GM21786 (cell line): ENCODE measurements around the gene BUD31.
"Not testable (repeated sequence)": the region's sequence is repeated elsewhere in the genome, so short reads cannot be mapped to it uniquely, and the experiment has no call there.

ENCODE experiments used
- ATAC-seq: cut with Tn5 transposase; IDR thresholded peaks from one replicate; pipeline ENCODE4 v1.9.1; 2021; ENCODE audit not compliant: unreplicated experiment

The BUD31 gene

GRCh38 chr7:99397297-99397983 lies 11.3 kb upstream of the BUD31 start:
- ATAC-seq, result no peak

DNA sequence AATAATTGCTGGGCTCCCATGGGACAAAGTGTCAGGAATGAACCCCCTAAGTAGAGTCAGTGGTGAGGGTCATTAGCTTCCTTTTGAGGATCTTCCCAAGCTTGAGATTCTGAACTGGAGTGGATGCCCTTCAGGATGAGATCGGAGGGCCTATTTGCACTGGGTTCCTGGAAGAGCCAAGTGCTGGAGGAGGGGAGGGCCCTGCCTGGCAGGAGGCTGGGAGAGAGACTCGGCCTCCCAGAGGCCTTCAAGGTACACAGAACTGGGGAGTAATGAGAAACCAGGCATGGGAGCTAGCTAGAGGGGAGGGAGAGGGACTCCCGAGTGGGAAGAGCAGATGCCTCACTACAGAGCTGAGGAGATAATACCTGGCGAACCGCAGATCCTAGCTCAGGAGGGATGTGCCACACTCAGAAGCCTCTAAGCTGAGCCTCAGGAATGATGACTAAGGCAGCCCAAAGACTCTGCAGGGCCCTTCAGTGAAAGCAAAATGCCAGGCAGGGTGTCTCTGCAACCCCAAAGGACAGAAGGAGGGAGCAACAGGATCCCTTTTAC lies 9.8 kb upstream of the BUD31 start:
- ATAC-seq, result no peak

DNA sequence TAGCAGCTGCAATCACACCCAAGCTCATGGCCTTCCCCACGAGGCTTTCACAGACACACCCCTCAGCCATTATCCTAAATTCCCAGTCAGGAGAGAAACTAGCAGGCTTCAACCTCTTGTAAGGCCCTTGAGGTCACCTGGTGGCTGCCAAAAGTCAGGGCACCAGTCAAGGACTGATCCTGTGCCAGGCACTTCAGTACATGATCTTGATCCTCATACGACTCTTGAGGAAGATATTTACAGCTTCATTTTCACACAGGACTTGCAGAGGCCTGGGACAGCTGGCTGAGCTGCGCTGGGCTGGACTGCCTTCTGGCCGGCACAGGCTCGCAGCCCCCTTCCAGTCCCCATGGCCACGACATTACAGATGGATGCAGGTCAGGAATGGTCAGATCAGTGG lies 9.2 kb upstream of the BUD31 start:
- no peak for ATAC-seq

DNA sequence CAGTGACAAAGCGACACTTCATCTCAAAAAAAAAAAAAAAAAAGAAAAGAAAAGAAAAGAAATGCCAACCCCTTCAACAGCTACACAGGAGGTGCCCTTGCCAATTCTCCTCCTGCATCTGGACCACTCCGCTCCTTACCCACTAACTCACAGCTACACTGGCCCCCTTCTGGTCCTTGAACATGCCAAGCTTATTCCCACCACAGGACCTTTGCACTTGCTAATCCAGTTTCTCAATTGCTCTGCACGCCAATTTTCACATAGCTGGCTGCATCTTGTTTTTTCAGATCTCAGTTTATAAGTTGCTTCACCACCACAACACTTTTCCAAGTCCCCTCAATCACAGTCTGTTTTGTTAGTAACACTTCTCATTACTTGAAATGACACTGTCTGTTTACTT lies 5.9 kb upstream of the BUD31 start:
- no peak for ATAC-seq

DNA sequence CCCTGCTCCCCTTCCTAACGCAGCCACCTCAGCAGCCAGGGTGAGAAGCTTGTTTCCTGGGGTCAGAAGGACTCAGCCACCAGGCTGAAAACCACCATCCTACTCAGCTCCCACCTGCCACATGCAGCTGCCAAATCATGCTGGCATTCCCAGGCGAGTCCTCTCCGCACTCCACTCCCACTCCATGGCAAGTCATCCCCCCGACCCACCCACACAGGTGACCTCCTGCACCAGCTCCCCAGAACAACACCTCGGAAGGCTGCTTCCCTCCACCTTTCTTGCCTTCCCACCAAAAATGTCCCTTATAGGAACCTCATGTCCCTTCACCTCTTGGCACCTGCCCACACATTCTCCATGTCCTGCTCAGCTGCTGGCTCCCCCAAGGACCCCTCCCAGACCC lies 5.0 kb upstream of the BUD31 start:
- no peak for ATAC-seq

DNA sequence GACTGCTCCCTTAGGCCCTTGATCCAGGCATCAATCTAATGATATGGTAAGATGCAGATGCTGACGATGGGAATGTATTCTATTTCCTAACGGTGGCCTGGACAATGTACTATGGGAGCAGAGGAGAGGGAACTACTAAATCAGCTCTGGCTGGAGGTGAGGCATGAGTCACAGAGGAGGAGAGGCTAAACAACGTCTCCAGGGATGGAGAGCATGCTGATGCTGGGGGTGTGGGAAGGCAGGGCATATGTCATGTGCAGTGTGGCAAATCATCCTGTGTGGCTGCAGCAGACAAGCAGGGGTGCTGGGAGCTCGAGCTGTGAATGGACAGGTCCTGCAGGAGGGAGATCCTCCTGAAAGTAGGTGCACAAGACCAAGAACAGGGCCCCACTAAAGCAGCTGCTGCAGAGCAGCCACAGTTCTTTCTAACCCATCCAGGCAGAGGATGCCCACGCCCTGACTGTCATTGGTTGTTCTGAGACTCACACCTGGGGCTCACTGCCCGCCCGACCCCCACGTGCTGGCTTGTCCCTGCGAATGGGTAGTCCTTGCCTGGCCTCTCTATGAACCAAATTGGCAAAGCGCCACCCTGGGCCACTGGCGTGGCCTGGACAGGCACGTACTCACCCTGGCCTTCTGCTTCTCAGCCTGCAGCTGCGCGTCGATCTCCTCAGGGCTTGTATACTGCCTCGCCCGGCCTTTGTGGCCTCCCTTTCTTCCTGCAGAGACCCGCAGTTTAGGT lies 4.4 kb upstream of the BUD31 start:
- ATAC-seq, result no peak

DNA sequence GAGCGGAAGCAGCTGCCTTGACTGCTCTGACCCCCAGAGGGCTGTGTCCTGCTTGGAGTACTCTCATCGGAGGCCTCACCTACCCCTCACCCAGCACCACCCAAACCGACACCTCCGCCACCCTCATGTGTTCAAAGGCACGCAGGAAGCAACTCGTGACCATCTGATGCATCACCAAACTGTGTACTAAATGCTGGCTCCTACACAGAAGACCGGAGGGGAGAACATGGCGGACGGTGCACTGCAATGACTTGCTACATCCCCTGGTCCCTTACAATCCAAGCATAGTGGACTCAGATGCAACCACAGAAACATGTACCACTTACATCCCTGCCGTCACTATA lies 3.8 kb upstream of the BUD31 start:
- ATAC-seq, result no peak

- ATAC-seq, result no peak
Observed at GRCh38 chr7:99406557-99406956, 2.2 kb upstream of the BUD31 start.

DNA sequence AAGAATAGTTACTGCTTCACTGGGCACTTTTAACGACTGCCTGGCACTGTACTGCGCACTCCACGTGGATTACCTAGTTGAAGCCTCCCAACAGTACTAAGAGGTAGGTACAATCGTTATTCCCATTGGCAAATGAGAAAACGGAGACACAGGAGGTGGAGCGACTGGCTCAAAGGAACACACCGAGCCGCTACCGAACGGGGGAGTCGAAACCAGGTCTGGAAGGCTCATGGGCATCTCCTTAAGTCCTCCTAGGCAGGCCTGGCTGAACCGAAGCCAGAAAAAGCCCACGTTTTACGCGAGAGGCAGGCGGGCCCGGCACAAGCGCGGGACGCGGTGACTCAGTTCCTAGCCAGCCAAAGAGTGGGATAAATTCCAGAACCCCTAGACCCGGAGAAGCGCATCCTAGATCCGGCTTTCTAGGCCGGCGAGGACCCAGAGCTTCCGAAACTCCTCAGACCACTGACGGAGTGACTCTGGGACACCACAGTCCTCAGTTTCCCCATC lies 844 bp upstream of the BUD31 start:
- ATAC-seq, result no peak

DNA sequence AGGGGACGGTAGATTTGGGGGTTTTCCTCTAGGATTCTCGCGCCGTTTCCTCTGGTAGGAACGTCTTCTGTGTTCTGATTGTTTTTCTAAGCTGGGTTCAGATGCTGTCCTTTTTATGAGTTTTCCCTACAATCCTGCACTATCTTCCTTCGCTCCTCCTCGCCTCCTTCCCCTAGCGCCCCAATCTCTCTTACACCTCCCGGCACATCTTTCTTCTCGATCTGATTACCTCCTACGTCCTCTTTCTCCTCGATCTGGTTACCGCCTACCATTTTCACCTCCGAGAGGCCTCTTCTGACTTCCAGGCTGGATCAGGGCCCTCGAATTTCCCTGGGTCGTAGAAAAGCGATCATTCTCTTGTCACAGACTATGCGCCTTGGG lies 413 bp downstream of the BUD31 start:
- ATAC-seq, result peak; percentile 11

- no peak for ATAC-seq
Observed at GRCh38 chr7:99409806-99410205, 1.0 kb downstream of the BUD31 start.

GRCh38 chr7:99410635-99411034 lies 1.9 kb downstream of the BUD31 start:
- no peak for ATAC-seq

DNA sequence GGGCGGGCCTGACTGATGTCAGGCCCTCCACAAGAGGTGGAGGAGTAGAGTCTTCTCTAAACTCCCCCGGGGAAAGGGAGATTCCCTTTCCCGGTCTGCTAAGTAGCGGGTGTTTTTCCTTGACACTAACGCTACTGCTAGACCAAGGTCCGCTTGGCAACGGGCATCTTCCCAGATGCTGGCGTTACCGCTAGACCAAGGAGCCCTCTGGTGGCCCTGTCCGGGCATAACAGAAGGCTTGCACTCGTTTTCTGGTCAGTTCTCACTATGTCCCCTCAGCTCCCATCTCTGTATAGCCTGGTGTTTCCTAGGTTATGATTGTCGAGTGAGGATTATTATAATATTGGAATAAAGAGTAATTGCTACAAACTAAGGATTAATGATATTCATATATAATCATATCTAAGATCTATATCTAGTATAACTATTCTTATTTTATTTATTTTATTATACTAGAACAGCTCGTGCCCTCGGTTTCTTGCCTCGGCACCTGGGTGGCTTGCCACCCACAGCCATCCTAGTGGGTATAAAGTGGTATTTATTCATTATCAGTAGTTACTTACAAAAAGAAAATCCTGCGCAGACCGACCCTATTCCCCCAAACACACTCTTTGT lies 6.9 kb downstream of the BUD31 start:
- ATAC-seq, result not testable (repeated sequence)

- no peak for ATAC-seq
Observed at GRCh38 chr7:99418260-99418659, 9.5 kb downstream of the BUD31 start.

DNA sequence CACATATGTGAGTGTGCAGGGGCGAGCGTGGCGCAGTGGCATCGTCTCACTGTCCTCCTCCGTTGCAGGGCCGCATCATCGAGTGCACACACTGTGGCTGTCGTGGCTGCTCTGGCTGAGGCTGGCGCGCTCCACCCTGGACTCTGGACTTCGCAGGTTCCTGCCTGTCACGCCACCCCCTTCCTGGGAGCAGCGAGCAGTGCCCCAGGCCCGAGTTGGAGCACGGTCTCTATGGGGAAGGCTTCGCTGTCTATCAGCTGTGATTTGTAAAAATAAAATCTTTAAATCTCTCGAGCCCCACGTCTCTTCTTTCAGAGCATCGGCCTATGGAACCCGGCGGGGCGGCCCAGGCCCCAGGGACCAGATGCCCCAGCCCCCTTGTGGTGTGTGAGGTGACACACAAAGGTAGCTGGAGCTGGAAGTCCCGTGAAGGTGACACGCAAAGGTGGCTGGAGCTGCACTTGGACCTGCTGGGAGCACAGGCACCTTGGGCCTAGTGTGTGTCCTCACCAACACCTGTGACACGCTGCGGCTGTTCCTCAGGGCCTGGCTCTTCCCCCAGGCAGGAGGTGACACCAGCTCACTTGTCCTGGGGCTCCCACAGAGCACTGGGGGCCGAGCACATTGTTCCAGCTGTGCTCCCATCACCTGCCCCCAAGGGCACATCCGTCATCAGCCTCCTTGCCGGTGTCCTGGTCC lies 10.7 kb downstream of the BUD31 start:
- no peak for ATAC-seq

- ATAC-seq, result no peak
Observed at GRCh38 chr7:99420213-99420612, 11.4 kb downstream of the BUD31 start.

GRCh38 chr7:99420986-99421385 lies 12.2 kb downstream of the BUD31 start:
- no peak for ATAC-seq

DNA sequence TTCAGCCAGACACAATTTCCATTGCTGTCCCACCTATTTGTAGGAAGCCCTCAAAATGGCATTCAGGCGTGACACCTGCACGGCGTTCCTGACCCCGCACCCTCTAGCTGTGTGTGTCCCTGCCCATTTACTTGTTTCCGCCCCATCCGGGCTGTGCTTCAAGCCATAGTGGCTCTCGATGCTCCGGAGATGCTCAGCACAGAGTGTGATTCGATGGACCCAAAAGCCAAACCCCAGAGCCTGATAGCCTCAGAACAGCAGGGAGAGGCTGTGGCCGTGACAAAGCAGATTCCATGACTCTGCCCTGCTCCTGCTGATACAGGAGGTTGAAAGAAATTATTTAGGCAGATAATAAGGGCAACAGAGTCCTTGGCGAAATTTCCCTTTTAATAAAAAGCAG lies 13.4 kb downstream of the BUD31 start:
- ATAC-seq, result no peak

DNA sequence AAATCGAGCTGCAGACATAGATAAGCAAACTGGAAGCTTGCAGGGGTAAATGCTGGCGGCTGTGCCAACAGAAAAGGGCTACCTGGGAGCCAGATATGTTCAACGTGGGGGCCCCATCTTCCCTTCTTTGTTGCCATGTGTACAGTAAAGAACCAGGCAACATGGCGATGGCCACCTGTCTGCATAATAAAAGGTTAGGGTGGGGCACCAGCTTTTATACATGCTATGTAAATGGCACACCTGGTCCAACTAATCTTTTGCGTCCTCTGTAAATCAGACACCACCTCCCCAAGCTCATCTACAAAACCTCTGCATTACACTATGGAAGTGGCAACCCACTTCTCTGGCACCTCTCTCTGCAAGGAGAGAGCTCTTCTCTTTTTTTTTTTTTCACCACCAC lies 13.9 kb downstream of the BUD31 start:
- ATAC-seq, result no peak

- ATAC-seq, result no peak
Observed at GRCh38 chr7:99424932-99425730, 16.4 kb downstream of the BUD31 start.
